ENCODE measurements around the gene DCTN3.

Gene DCTN3

DNA sequence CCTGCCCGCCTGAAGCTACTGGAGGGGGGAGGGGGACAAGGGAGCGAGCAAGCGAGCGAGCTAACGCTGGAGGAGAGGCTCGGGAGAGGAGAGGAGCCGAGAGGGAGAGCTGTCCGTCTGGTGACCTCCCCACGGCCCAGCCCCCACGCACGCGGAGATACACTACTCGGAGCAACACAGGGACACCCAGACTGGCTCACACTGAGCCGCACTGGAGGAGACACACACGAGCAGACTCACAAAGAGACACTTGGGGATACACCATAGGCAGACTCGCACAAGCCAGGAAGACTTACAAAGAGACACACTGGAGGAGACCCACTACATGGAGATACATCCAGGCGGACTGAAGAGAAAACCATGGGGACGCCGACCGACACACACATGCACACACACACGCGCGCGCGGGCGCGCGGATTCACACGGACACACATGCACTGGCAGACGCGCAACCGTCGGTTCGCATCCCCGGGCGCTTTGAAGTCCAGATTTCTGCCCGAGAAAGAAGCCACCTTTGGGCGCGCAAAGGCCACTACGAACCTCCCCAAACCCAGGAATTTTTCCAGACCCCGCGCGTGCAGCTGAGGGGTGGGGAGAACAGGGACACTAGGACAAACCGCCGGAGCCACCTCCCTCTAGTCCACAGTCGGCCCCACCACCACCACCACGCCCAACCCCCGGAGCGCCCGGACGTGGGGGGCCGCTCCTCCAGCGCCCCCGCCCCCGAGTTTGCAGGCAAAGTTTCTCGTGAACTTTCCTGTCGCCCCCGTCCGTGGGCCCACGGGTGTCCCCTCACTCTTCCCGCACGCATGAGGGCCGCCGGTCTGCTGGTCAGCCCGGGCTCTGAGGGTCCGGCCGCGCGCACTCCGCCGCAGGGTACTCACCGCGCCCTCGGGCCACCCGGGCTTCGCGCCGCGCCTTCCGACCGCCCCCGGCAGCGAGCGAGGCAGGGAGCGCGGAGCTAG is 31.3 kb downstream of the DCTN3 start:
- DNase-seq, result no peak

DNA sequence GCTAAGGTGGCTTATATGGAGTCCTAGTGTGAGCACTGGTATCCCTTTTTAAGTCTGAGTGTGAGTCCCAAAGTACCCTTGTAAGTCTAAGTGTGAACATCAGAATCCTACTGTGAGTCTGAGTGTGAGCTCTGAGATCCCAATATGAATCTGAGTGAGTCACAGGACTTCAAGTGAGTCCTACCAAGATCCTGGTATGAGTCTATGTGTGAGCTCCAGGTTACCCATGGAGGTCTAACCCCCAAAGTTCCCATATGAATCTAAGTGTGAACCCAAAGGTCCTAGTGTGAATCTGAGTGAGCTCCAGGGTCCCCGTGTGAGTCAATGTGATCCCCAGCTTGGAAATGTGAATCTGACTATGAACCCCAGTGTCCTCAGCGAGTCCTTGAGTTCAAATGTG is 33.0 kb downstream of the DCTN3 start:
- no peak for DNase-seq

DNA sequence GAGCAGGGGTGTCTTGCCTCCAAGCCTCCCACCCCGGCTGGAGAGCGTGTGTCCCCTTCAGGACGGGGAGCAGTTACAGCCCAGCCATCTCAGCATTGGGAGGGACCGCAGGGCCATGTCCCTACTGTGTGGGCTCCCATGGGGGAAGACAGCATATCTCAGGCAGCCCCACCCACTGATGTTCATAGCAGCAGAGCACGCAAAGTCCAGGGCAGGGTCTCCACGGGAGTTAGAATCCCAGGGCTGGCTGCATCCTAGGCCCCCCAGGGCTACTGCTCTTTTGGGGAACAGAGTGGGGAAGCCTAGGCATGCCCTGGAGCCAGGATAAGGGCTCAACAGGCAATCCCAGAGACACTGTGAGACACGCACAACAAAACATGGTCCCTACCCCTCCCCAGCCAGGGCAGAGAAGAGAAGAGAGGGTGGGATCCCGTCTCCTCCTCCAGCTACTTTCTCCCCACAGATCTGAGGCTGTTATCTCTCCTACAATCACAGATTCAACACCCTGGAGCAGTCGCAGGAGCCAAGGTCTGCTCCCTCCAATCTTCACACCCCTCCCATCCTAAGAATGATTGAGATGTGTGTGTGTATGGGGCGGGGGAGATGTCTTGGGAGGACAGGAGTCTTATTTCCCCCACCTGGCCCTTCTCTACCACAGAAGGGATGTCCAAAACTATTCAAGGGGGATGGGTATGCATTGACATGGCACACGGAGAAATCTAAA is 34.2 kb downstream of the DCTN3 start:
- DNase-seq, result no peak

DNA sequence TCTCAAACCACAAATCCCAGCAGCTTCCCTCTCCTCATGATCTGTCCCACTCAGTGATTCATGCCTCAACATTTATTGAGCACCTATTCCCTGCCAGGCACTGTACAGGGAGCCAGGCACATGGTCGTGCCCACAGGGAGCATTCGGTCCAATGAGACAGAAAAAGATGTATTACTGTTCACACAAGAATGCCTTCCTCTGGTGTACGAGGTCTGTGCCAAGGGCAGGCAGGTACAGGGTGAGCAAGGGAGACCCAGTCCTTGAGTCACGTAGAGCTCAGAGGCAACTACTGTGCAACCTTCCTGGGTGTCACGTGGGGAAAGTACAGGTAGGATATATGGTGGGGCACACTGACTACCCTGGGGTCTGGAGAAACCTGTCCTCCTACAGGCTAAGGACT is 35.3 kb downstream of the DCTN3 start:
- DNase-seq, result no peak

DNA sequence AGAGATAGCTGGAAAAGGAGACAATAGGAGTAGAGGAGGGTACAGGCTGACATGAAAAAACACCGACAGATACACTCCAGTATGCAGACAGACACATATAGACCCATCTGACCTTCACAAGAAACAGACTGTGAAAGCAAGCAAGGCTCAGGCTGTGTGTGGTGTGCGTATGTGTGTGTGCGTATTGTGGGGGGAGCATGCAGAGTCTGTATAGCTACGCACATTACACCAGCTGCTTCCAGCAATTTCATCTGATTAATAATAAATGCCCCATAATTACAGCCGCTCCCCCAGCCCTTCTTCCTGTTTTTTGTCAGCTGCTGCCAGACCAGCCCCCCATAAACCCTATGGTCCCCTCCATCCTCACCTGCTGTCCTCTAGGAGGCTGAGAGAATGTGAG is 37.5 kb downstream of the DCTN3 start:
- DNase-seq, result no peak

DNA sequence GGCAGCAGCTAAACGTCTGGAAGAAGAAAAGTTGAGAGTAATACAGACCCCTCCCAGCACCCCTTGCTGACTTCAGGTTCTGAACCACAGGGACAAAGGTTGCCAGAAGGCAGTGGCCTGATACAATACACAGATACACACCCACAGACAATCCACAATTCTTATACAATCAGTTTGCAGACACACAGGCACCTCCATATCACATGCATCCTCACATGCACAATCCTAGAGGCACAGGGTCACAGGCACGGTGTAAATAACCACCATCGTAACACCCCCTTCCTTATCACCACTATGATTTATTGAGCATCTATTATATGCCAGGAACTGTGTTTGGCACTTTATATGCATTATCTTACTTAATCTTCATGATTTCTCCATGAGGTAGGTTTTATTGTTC is 39.0 kb downstream of the DCTN3 start:
- DNase-seq, result no peak

DNA sequence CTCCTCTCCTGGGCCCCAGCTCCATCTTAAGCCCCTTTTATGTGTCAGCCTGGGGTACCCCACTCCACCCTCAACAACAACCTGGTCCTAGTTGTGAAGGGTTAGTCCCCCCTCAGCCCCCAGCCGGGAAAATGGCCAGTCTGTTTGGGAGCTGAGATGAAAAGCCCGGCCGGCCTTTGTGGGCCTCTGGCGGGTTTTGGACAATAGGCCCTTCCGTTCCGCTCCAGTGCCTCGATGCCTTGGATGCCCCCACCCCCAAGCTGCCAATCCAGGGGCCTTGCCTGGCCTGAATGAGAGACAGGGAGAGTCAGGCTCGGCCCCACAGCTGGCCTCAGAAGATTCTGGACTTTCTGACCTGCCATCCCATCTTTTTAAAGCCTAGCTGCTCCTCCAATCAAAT is 39.9 kb downstream of the DCTN3 start:
- no peak for DNase-seq

DNA sequence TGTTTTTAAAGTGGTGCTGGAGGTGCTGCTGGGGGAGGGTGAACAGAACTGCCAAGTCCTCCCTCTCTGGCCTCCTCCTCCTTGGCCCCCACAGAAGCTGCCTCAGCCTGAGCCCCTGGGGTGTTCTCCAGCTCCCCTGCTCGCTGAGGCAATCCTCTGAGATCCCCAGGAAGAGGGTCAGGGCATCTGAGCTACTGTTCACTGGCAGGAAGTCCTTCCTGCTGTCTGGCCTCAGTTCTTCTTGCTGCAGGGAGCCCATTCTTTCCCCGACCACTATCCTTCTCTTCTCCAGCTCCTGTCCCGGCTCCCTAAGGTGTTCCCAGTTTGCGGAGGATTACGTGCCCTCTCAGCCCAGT is 40.5 kb downstream of the DCTN3 start:
- DNase-seq, result no peak

DNA sequence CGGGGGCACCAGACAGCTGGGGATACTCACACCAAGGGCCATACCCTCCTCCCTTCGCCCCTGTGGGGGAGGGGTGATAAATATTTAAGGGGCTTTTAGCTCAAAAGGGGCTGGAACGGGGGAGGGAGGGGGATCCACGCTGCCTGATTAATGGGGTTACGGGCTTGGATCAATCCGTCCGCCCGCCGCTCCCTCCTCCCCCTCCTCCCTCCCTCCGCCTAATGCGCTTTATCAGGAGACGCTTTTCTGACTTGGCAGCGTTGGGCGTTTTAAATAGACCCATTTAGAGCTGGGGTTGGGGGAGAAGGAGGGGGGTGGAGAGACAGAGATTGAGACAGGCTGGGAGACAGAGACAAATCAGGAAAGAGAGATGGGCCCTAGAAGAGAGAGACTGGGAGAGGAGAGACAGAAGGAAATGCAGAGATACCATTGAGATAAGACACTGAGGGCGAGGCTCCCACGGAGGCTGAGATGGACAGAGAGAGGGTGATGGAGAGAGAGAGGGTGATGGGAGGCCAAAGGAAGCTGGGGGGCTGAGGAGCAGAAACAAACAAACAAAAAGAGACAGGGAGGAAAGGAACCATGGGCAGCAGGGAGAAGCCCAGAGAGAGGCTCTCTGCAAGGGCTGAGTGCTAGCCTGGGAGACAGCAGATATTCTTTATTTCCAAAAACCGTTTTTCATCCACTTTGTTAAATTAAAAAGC is 41.0 kb downstream of the DCTN3 start:
- DNase-seq, result no peak

DNA sequence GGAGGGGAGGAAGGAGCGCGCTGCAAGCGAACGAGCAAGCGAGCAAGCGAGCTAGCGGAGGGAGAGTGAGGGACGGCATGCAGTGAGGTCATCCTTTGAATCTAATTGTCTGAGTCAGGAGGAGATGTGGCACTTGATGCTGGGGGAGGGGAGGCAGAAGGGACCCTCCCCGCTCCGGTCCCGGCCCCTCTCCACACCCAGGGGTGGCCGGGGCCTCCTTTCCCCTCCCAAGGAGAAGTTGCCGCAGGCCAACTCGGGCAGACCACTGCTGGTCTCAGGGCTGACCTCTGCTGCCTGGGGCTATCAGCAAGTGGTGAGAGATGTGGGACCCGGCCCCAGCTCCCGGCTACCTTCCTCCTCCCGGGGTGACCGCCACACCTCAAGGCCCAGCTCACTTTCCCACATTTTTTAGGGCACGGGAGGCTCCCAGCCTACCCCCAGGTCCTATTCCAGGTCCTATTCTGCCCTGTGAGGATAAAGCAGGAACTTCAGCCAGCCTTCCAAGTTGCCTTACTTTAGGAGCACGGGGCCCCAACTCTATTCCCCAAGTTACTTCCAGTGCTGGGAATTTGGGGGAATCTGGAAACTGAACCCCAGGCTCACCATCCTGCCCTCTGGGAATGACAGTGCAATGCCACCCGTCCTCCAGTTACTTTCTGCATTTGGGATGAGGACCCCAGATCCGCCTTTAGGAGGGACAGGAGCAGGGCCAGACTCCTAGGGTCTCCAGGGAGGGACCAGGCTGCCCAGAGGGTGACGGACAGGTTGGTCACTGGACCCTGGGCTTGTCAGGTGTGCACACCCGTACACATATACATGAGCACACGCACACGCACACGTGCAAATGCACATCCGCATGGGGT is 41.8 kb downstream of the DCTN3 start:
- no peak for DNase-seq

DNA sequence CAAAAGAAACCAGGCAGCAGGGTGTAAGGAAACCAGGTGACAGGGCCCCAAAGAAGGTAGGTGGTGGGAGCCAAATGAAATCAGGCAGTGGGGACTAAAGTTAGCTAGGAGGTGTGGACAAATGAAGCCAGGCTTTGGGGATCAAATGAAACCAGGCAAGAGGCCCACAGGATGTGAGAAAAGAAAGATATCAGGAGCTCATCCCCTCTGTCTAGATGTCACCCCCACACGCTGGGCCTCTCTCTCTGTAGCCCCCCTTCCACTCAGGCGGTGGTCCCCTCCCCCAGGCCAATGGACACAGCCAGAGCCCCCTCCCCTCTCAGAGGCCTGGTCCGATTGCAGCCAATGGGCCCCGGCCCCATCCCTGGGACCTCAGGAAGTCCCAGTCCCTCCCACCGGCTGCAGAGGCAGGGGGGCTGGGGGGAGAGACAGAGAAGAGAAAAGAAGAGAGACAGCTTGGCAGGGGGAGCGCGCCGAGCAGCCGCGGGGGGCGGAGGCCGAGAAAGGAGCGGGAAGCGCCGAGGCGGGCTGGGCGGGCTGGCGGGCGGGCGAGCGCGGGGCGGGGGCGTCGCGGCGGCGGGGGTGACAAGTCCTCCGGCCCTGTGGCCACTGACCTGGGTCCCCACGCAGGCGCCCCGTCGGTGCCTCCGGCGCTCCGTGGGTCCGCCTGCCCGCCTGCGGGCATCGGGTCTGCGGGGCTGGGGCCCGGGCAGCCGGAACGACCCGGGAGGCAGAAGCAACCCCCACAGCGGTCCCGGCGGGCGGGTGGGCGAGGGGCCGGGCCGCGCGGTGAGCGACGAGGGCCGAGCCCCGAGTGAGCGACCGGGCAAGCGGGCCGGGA is 42.7 kb downstream of the DCTN3 start:
- no peak for DNase-seq

DNA sequence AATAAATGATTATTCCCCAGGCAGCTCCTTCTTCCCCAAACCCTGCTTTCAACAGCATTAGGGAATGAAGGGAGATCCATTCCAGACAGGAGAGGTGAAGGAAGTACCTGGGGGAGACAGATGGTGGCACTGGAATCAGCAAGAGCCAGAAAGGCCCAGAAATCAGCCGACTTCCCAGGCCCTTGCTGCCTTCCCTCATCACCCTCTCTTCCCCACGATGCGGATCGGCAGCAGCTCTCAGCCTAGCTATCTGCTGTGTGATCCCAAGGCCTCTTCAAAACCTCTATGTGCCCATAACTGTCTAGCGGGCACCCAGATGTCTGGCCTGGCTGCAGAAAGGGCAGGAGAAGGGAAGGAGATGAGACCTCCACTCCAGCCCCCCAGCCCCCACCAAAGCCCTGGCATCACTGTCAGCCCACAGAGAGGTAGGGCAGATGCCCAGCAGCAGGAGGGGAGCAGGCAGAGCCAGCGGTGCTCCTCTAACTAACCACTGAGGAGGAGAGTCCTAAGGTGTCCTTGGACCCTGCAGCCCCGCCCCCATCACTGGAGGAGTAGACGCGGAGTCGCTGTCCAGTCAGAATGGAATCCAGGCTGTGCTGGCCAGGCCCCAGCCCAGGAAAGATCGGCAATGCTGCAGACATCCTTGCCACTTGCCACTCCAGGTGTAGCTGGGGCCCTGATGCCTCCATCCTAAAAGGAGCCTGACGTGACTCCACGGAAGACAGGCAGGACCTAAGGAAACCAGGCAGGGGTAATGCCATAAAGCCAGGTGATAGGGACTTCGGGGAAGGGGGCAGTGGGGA is 43.5 kb downstream of the DCTN3 start:
- DNase-seq, result no peak

DNA sequence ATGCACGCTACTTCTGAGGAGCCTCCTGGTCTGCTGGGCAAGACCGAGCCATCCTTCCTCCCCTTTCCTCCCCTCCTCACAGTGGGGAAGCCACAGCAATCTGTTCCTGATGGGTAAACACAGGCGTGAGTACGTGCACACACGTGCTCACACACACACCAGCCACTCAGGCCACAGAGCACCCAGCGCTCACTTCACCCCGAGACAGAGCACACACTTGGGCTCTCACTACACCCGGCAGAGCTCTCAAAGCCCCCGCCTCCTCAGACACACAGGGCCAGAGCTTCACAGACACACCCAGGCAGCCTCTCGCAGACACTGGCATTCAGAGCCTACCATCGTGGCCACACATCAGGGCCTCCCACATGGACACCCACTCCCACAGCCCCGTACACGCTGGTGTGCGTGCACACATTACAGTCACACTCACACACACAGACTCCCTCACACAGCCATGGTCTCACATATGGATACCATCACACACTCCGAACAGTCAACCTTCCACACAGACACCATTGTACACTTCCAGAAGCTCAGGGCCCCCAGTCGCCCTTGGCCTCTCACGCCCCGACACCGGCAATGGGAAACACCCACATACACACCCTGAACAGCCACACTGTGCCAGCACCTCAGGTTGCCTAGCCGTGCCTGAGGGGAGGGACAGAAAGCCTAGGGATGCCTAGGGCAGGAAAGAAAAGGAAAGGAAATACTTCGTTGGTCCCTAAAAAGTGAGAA is 44.3 kb downstream of the DCTN3 start:
- no peak for DNase-seq

DNA sequence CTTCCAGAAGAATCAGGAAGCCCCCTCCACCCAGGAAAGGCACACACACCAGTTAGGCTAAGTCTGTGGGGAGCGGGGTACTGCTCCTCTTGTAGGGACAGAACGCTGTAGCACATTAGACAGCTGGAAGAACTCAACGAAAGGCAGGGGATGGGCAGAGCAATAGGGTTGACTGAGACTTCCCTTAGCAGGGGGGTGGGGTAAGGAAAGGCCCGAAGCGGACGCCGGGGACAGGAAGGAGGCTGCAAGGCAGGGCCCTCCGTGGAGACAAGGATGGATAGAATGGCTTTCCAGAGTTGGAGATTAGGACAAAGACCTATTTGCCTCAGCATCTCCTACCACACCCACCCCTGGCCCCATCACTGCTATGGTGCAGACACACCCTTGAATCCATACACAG is 45.1 kb downstream of the DCTN3 start:
- no peak for DNase-seq

DNA sequence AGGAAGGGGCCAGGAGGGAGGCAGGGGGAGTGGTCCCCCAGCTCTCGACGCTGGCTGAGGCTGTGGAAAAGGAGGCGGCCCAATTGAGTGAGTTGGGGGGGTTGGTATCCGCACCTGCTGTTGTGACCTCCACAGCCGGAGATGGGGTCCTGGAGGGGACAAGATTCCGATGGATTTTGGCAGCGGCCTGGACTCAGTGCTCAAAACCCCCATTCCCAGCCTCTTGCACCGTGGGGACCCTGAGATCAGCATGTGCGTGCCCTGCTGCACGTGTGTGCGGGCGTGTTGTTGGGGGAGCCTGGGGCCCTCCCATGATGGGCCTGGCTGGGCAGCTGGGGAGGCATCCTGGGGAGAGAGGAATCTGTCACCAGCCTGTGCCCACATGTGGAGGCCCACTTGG is 45.7 kb downstream of the DCTN3 start:
- no peak for DNase-seq

DNA sequence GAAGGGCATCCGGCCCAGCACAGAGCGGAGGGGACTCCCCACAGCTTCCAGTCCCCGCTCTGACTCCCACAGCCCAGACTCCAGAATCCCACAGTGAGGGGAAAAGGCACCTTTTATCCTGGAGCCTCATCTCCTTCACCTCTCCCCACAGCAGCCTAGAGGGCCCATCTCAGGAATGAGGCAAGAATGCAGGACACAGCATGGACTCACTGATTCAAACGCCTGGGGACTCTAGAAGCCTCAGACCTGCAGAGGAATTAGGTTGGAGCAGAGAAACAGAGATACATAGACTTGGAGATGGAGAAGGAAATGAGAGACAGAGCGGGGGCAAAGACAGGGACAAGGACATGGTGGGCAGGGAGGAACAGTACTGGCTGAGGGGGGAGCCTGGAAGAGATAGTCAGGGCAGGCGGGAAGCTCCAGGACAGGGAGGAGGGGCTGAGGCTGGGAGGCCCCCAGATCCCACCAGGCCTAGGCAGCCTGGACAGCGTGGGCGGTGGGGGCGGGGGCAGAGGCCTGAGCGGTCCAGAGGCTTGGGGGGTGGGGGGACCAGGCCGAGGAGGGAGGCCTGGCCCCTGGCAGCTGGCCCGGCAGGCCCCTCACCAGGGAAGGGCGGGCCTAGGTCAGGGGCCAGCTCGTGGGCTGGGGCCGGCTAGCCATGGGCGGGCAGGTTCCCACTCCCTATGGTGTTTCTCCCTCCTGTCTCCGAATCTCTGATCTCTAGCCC is 46.5 kb downstream of the DCTN3 start:
- DNase-seq, result no peak

DNA sequence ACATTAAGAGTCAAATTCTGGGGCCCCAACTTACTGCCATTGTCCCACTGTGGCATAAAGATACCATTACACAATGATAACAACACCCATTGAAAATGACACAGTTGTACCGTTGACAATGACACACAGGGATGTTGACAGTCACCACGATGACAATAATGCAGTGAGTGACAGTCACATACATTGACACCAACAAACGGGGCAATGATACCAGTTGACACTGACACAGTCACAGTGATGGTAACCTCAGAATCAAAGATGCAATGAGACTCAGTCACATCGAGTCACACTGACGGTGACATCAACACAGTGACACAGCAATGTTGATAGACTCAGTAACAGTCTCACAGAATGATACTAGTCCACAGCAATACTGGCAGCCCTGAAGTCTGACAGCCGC is 47.7 kb downstream of the DCTN3 start:
- DNase-seq, result no peak

DNA sequence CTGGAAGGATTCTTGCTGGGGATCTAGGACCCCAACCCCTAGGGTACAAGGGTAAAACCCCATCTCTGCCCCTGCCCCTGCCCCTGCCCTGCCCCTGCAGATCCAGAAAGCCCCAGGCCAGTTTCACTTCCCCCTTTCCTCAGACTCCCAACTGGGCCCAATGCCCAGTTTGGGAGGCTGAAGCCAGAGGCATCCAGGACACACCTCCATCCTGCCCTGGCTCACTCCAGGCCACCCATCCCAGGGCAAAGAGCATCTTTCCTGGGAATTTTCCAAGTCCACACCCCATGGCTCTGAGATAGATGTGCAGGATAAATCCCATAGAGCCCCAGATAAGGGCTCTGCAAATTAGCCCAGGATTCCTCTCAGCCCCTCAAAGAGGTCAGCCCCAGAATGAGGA is 48.2 kb downstream of the DCTN3 start:
- DNase-seq, result no peak

DNA sequence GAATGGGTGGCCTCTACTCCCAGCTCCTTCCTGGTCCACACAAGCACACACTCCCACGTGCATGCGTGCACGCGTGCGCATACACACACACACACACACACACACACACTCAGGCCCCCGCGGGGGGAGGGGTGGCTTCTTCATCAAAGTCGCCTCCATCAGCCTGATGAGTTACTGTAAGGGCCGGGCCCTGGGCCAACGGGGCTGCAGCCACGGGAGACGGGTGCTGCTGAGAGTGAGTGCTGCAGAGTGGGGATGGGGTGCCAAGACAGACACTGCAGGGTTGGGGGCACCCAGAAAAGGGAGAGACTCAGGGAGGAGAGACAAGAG is 48.8 kb downstream of the DCTN3 start:
- DNase-seq, result no peak
